Measurements from ENCODE around the gene RBKS. TPM values are rescaled to one million over a fixed set of nuclear protein-coding genes. Genes with fewer than 3 reads are reported as not detected.

RBKS gene
- total RNA-seq, 4 donors from 2014 or later, result 26.1 to 35.4 (median 33.1) TPM; not detected in 1

- H3K27me3 ChIP-seq, result no peaks in the 10 kb centered on the region
- H3K4me1 ChIP-seq, result peaks cover 0 to 5% (median 0%) of the 10 kb centered on the region in 4 donors
- H3K27ac ChIP-seq, result no peak overlapping the region
- no peaks in the 10 kb centered on the region for H3K9me3 ChIP-seq
- no peak for DNase-seq
- TF ChIP-seq POLR2A (IDR thresholded peaks at IDR 0.05), result no peak
- TF ChIP-seq CTCF (IDR thresholded peaks at IDR 0.05), result no peak
- no peaks in the 10 kb centered on the region for H3K36me3 ChIP-seq
- no peak overlapping the region for H3K4me3 ChIP-seq
Observed at GRCh38 chr2:27912512-27912911, 22.3 kb upstream of the RBKS start.

DNA sequence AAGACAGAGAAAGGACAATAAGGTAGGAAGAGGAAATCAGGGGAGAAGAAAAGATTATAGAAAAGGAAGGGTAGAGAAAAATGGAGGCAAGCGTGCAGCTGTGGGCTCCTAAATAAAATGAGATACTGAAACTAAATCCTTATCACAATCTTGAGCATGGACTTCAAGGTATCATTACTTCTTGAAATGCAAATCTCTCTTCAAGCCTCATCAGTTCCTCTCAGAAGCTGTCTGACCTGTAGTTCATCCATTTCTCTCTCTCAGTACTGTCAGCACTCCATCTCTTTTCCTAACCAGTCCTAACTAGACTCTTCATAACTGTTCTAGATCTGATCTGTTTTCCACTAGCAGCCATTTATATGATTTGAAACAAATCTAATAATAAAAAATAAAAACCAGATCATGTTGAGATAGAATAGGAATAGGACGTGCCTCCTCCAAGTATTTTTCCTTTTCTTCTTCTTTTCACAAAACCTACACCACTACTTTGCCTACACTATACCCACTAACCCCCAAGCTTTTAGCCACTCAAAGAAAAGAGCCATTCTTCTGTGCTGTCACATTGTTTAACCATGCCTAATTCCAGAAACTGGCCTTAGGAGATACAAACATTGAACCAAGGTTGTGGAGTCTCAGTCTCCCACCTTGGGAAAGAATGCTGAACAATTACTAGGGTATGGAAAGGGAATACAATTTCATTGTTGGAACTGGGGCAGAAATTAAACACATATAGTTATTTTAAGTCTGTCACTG lies 21.4 kb upstream of the RBKS start:
- H3K36me3 ChIP-seq, result no peaks in the 10 kb centered on the region
- no peaks in the 10 kb centered on the region for H3K27me3 ChIP-seq
- H3K4me3 ChIP-seq, result no peak overlapping the region
- TF ChIP-seq POLR2A (IDR thresholded peaks at IDR 0.05), result no peak
- no peak for TF ChIP-seq CTCF (IDR thresholded peaks at IDR 0.05)
- H3K9me3 ChIP-seq, result no peaks in the 10 kb centered on the region
- no peak for DNase-seq
- peaks cover 0 to 5% (median 0%) of the 10 kb centered on the region in 4 donors for H3K4me1 ChIP-seq
- H3K27ac ChIP-seq, result no peak overlapping the region

DNA sequence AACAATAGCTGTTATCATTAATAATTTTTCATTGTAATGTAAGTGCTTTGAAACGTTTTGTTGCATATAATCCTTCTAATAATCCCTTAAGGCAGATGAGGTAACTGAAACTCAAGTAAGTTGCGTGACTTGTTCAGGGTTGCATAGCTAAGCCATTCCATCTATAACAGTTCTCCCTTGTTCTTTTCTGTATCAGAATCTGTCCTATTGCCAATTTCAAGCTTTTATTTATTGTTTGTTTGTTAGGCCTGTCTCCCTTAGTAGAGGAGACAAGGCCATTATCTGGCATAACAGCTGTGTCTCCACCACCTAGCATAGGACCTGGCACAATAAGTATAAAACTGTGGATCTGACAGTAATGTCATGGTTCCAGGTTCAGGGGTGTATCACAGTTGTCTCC lies 19.7 kb upstream of the RBKS start:
- H3K27ac ChIP-seq, result no peak overlapping the region
- H3K4me1 ChIP-seq, result no peaks in the 10 kb centered on the region
- no peaks in the 10 kb centered on the region for H3K9me3 ChIP-seq
- no peaks in the 10 kb centered on the region for H3K27me3 ChIP-seq
- H3K4me3 ChIP-seq, result no peak overlapping the region
- TF ChIP-seq CTCF (IDR thresholded peaks at IDR 0.05) (no peak), POLR2A (IDR thresholded peaks at IDR 0.05) (no peak)
- no peaks in the 10 kb centered on the region for H3K36me3 ChIP-seq
- no peak for DNase-seq

DNA sequence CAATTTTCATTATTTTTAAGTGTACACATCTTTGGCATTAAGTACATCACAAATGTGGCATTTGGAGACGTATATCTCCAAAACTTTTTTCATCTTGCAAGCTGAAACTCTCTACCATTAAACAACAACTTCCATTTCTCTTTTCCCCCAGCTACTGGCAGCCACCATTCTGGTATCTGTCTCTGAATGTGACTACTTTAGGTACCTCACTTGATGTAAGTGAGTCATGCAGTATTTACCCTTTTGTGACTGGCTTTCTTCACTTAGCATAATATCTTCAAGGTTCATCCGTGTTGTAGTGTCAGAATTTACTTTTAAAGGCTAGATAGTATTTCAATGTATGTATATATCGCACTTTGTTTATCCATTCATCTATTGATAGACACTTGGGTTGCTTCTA lies 17.4 kb upstream of the RBKS start:
- TF ChIP-seq POLR2A (IDR thresholded peaks at IDR 0.05) (no peak), CTCF (IDR thresholded peaks at IDR 0.05) (no peak)
- Histone ChIP-seq H3K4me1 (no peaks in the 10 kb centered on the region), H3K27ac (no peak overlapping the region), H3K9me3 (no peaks in the 10 kb centered on the region), H3K27me3 (no peaks in the 10 kb centered on the region), H3K36me3 (no peaks in the 10 kb centered on the region), H3K4me3 (no peak overlapping the region)
- DNase-seq, result no peak

- H3K36me3 ChIP-seq, result no peaks in the 10 kb centered on the region
- H3K27ac ChIP-seq, result no peak overlapping the region
- no peaks in the 10 kb centered on the region for H3K27me3 ChIP-seq
Observed at GRCh38 chr2:27906074-27906473, 15.9 kb upstream of the RBKS start.

More at GRCh38 chr2:27906074-27906473, 15.9 kb upstream of the RBKS start:
- no peak for DNase-seq
- TF ChIP-seq POLR2A (IDR thresholded peaks at IDR 0.05) (no peak), CTCF (IDR thresholded peaks at IDR 0.05) (no peak)
- H3K9me3 ChIP-seq, result no peaks in the 10 kb centered on the region
- no peaks in the 10 kb centered on the region for H3K4me1 ChIP-seq
- H3K4me3 ChIP-seq, result no peak overlapping the region

Data from Peyer's patch (tissue), 4 donors.